ENCODE data around the gene PDE9A.

- TF ChIP-seq POLR2AphosphoS5 (IDR thresholded peaks at IDR 0.05; ENCODE audit: low read depth) (no peak), CTCF (IDR thresholded peaks at IDR 0.05; ENCODE audit: insufficient read depth, low read length) (no peak), GABPA (IDR thresholded peaks at IDR 0.05; ENCODE audit: low read depth) (no peak), REST (IDR thresholded peaks at IDR 0.05; ENCODE audit: insufficient replicate concordance, low read depth) (no peak)
Measured at GRCh38 chr21:42768324-42769121, 115.1 kb downstream of the PDE9A start.
